ENCODE results near the gene CCDC188. TPM values are rescaled to one million over a fixed set of nuclear protein-coding genes. Genes with fewer than 3 reads are reported as not detected.

The CCDC188 gene
- total RNA-seq, 2 experiments from 2014 or later: not detected

GRCh38 chr22:20137113-20137512, 13.7 kb downstream of the CCDC188 start:
- Histone ChIP-seq H3K4me2 (ENCODE audit: low read length) (no peak overlapping the region), H3K4me3 (ENCODE audit: low read depth, low read length, poor library complexity, severe bottlenecking) (no peak overlapping the region), H3K36me3 (ENCODE audit: insufficient read depth, low read length) (no peaks in the 10 kb centered on the region), H3K27ac (ENCODE audit: low read depth, low read length, poor library complexity, severe bottlenecking) (no peak overlapping the region), H2AFZ (ENCODE audit: low read length) (no peak overlapping the region), H3K79me2 (ENCODE audit: insufficient read depth, low read depth, low read length) (no peaks in the 10 kb centered on the region), H3K9me3 (ENCODE audit: low read length) (no peaks in the 10 kb centered on the region), H3K4me1 (ENCODE audit: insufficient read depth, low read length, poor library complexity, severe bottlenecking) (peaks cover 12% of the 10 kb centered on the region), H4K20me1 (ENCODE audit: insufficient read depth, low read length) (no peaks in the 10 kb centered on the region), H3K9me2 (ENCODE audit: insufficient read depth, low read length) (no peaks in the 10 kb centered on the region)
- POLR2A ChIA-PET: no interaction called here
- TF ChIP-seq CTCF (conservative IDR thresholded peaks at IDR 0.05; ENCODE audit: low read length) (no peak), EZH2phosphoT487 (IDR thresholded peaks at IDR 0.05; ENCODE audit: borderline replicate concordance, low read depth, low read length) (no peak)
- no peak for DNase-seq (ENCODE audit: low spot score)
- intact Hi-C loops (cut with micrococcal nuclease; ENCODE audit: unreplicated experiment): no loop called here
- CTCF ChIA-PET (ENCODE audit: unreplicated experiment): no interaction called here
- BruUV-seq (replicated peaks): no TSS peak

- H2AFZ ChIP-seq (ENCODE audit: low read length): no peak overlapping the region
- no peaks in the 10 kb centered on the region for H3K9me3 ChIP-seq (ENCODE audit: low read length)
- peaks cover 12% of the 10 kb centered on the region for H3K4me1 ChIP-seq (ENCODE audit: insufficient read depth, low read length, poor library complexity, severe bottlenecking)
- no peaks in the 10 kb centered on the region for H4K20me1 ChIP-seq (ENCODE audit: insufficient read depth, low read length)
- H3K27ac ChIP-seq (ENCODE audit: low read depth, low read length, poor library complexity, severe bottlenecking): no peak overlapping the region
- POLR2A ChIA-PET: no interaction called here
- intact Hi-C loops (cut with micrococcal nuclease; ENCODE audit: unreplicated experiment): no loop called here
- H3K4me3 ChIP-seq (ENCODE audit: low read depth, low read length, poor library complexity, severe bottlenecking): no peak overlapping the region
- no TSS peak for BruUV-seq (replicated peaks)
- no peaks in the 10 kb centered on the region for H3K36me3 ChIP-seq (ENCODE audit: insufficient read depth, low read length)
- TF ChIP-seq CTCF (conservative IDR thresholded peaks at IDR 0.05; ENCODE audit: low read length) (no peak), EZH2phosphoT487 (IDR thresholded peaks at IDR 0.05; ENCODE audit: borderline replicate concordance, low read depth, low read length) (no peak)
- CTCF ChIA-PET (ENCODE audit: unreplicated experiment): no interaction called here
- no peaks in the 10 kb centered on the region for H3K79me2 ChIP-seq (ENCODE audit: insufficient read depth, low read depth, low read length)
- no peak for DNase-seq (ENCODE audit: low spot score)
- no peak overlapping the region for H3K4me2 ChIP-seq (ENCODE audit: low read length)
- no peaks in the 10 kb centered on the region for H3K9me2 ChIP-seq (ENCODE audit: insufficient read depth, low read length)
These were observed 14.3 kb downstream of the CCDC188 start for GRCh38 chr22:20136603-20136873.

- peak overlapping the region; percentile 28; the same call in 1 of the 2 replicates for H3K4me2 ChIP-seq (ENCODE audit: low read length)
- H2AFZ ChIP-seq (ENCODE audit: low read length): peak overlapping the region; percentile 16; the same call in 1 of the 2 replicates
- no peaks in the 10 kb centered on the region for H3K9me3 ChIP-seq (ENCODE audit: low read length)
- H3K4me1 ChIP-seq (ENCODE audit: insufficient read depth, low read length, poor library complexity, severe bottlenecking): peaks cover 12% of the 10 kb centered on the region
- no peak overlapping the region for H3K4me3 ChIP-seq (ENCODE audit: low read depth, low read length, poor library complexity, severe bottlenecking)
- CTCF ChIA-PET (ENCODE audit: unreplicated experiment): no interaction called here
- peak; percentile 30 for DNase-seq (ENCODE audit: low spot score)
- no peaks in the 10 kb centered on the region for H3K79me2 ChIP-seq (ENCODE audit: insufficient read depth, low read depth, low read length)
- H4K20me1 ChIP-seq (ENCODE audit: insufficient read depth, low read length): no peaks in the 10 kb centered on the region
- BruUV-seq (replicated peaks): no TSS peak
- POLR2A ChIA-PET: no interaction called here
- H3K27ac ChIP-seq (ENCODE audit: low read depth, low read length, poor library complexity, severe bottlenecking): no peak overlapping the region
- no peaks in the 10 kb centered on the region for H3K9me2 ChIP-seq (ENCODE audit: insufficient read depth, low read length)
- intact Hi-C loops (cut with micrococcal nuclease; ENCODE audit: unreplicated experiment): no loop called here
- H3K36me3 ChIP-seq (ENCODE audit: insufficient read depth, low read length): no peaks in the 10 kb centered on the region
- no peak for TF ChIP-seq EZH2phosphoT487 (IDR thresholded peaks at IDR 0.05; ENCODE audit: borderline replicate concordance, low read depth, low read length)
- no peak for TF ChIP-seq CTCF (conservative IDR thresholded peaks at IDR 0.05; ENCODE audit: low read length)
These were observed 14.9 kb downstream of the CCDC188 start for GRCh38 chr22:20135806-20136602.

Data from OCI-LY7 (cell line).